Measurements from ENCODE around the gene KLRC3.
"Not testable (repeated sequence)": the region's sequence is repeated elsewhere in the genome, so short reads cannot be mapped to it uniquely, and the experiment has no call there.

KLRC3 gene

DNA sequence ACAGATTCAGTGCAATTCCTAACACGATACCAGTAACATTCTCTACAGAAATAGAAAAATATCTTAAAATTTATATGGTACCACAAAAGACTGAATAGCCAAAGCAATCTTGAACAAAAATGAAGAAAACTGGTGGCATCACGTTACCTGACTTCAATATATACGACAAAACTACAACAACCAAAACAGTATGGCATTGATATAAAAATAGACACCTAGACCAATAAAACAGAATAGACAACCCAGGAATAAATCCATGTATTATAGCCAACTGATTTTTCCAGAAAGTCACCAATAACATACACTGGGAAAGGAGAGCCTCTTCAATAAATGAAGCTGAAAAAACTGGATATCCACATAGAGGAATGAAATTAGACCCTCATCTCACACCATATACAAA is 36.2 kb downstream of the KLRC3 start:
- no peak overlapping the region for H3K4me3 ChIP-seq (ENCODE audit: low read length, poor library complexity, severe bottlenecking)
- no peak overlapping the region for H3K9ac ChIP-seq (ENCODE audit: low read depth, low read length, poor library complexity, severe bottlenecking)
- no peaks in the 10 kb centered on the region for H3K27me3 ChIP-seq (ENCODE audit: insufficient read depth, low read length, poor library complexity, severe bottlenecking)
- no peak overlapping the region for H3K4me2 ChIP-seq (ENCODE audit: low read depth, low read length, poor library complexity, severe bottlenecking)
- H3K36me3 ChIP-seq (ENCODE audit: insufficient read depth, low read length) = no peaks in the 10 kb centered on the region
- H2AFZ ChIP-seq (ENCODE audit: low read length) = no peak overlapping the region
- no peak for TF ChIP-seq EZH2phosphoT487 (IDR thresholded peaks at IDR 0.05; ENCODE audit: borderline replicate concordance)
- TF ChIP-seq, protein P1, sequence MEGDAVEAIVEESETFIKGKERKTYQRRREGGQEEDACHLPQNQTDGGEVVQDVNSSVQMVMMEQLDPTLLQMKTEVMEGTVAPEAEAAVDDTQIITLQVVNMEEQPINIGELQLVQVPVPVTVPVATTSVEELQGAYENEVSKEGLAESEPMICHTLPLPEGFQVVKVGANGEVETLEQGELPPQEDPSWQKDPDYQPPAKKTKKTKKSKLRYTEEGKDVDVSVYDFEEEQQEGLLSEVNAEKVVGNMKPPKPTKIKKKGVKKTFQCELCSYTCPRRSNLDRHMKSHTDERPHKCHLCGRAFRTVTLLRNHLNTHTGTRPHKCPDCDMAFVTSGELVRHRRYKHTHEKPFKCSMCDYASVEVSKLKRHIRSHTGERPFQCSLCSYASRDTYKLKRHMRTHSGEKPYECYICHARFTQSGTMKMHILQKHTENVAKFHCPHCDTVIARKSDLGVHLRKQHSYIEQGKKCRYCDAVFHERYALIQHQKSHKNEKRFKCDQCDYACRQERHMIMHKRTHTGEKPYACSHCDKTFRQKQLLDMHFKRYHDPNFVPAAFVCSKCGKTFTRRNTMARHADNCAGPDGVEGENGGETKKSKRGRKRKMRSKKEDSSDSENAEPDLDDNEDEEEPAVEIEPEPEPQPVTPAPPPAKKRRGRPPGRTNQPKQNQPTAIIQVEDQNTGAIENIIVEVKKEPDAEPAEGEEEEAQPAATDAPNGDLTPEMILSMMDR (conservative IDR thresholded peaks at IDR 0.05; ENCODE audit: low read length) = no peak
- no peaks in the 10 kb centered on the region for H3K9me3 ChIP-seq (ENCODE audit: insufficient read depth, low read depth, low read length)
- H3F3A ChIP-seq (ENCODE audit: low read depth) = no peaks in the 10 kb centered on the region
- no peaks in the 10 kb centered on the region for H4K20me1 ChIP-seq (ENCODE audit: insufficient read depth, low read length, poor library complexity, severe bottlenecking)
- no peaks in the 10 kb centered on the region for H3K9me2 ChIP-seq (replicated peaks; ENCODE audit: low read depth, low read length)
- no peaks in the 10 kb centered on the region for H3K79me2 ChIP-seq (ENCODE audit: insufficient read depth, low read length)
- peaks cover 12% of the 10 kb centered on the region for H3K4me1 ChIP-seq (ENCODE audit: insufficient read depth, low read length, poor library complexity, severe bottlenecking)

DNA sequence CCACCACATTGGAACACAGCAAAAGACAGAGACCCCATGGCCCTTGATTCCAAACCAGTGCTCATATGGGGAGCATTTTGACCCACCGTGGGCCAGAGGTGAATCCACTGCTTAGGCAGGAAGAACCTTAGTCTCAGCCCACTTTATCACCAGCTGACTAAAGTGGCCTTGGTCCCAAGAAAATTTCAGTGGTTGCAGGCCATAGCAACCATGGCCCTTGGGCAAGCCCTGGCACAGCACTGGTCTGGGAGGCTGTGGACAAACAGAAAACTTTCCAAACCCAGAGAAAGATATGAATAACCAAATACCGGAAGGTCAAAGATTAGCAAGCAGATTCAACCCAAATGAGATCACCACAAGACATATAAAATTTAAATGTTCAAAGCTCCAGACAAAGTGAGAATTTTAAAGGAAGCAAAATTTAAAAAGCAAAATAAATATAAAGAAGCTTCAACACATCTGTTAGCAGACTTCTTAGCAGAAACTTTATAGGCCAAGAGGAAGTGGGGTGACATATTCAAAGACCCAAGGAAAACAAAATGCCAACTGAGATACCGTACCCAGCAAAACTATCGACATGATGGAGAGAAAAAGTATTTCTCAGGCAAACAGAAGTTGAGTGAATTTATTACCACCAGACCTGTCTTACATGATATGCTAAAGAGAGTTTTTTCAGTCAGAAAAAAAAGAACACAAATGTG is 38.3 kb downstream of the KLRC3 start:
- Histone ChIP-seq H3K4me2 (ENCODE audit: low read depth, low read length, poor library complexity, severe bottlenecking) (no peak overlapping the region), H3K4me1 (ENCODE audit: insufficient read depth, low read length, poor library complexity, severe bottlenecking) (peaks cover 8% of the 10 kb centered on the region), H3F3A (ENCODE audit: low read depth) (no peaks in the 10 kb centered on the region), H3K79me2 (ENCODE audit: insufficient read depth, low read length) (no peaks in the 10 kb centered on the region), H3K9me2 (replicated peaks; ENCODE audit: low read depth, low read length) (no peaks in the 10 kb centered on the region), H3K9me3 (ENCODE audit: insufficient read depth, low read depth, low read length) (no peaks in the 10 kb centered on the region), H3K4me3 (ENCODE audit: low read length, poor library complexity, severe bottlenecking) (no peak overlapping the region), H3K36me3 (ENCODE audit: insufficient read depth, low read length) (no peaks in the 10 kb centered on the region), H4K20me1 (ENCODE audit: insufficient read depth, low read length, poor library complexity, severe bottlenecking) (no peaks in the 10 kb centered on the region), H2AFZ (ENCODE audit: low read length) (no peak overlapping the region), H3K9ac (ENCODE audit: low read depth, low read length, poor library complexity, severe bottlenecking) (no peak overlapping the region), H3K27me3 (ENCODE audit: insufficient read depth, low read length, poor library complexity, severe bottlenecking) (no peaks in the 10 kb centered on the region)
- TF ChIP-seq, protein P1 (conservative IDR thresholded peaks at IDR 0.05; ENCODE audit: low read length) = no peak
- no peak for TF ChIP-seq EZH2phosphoT487 (IDR thresholded peaks at IDR 0.05; ENCODE audit: borderline replicate concordance)

DNA sequence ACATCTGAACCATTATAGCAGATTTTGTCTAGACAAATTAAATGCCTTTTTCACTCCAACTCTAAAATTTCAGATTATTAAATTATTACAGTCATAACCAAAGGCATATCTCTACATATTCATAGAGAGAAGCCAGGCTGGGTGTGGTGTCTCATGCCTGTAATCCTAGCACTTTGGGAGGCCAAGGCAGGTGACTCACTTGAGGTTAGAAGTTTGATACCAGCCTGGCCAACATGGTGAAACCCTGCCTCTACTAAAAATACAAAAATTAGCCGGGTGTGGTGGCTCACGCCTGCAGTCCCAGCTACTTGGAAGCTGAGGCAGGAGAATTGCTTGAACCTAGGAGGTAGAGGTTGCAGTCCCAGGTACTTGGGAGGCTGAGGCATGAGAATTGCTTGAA is 41.7 kb downstream of the KLRC3 start:
- not testable (repeated sequence) for H3F3A ChIP-seq (ENCODE audit: low read depth); H3K9me2 ChIP-seq (replicated peaks; ENCODE audit: low read depth, low read length); H3K27me3 ChIP-seq (ENCODE audit: insufficient read depth, low read length, poor library complexity, severe bottlenecking); H3K79me2 ChIP-seq (ENCODE audit: insufficient read depth, low read length); H3K4me3 ChIP-seq (ENCODE audit: low read length, poor library complexity, severe bottlenecking); H3K9me3 ChIP-seq (ENCODE audit: insufficient read depth, low read depth, low read length); H4K20me1 ChIP-seq (ENCODE audit: insufficient read depth, low read length, poor library complexity, severe bottlenecking); H3K4me2 ChIP-seq (ENCODE audit: low read depth, low read length, poor library complexity, severe bottlenecking); H3K36me3 ChIP-seq (ENCODE audit: insufficient read depth, low read length); H3K4me1 ChIP-seq (ENCODE audit: insufficient read depth, low read length, poor library complexity, severe bottlenecking); H2AFZ ChIP-seq (ENCODE audit: low read length); H3K9ac ChIP-seq (ENCODE audit: low read depth, low read length, poor library complexity, severe bottlenecking)

DNA sequence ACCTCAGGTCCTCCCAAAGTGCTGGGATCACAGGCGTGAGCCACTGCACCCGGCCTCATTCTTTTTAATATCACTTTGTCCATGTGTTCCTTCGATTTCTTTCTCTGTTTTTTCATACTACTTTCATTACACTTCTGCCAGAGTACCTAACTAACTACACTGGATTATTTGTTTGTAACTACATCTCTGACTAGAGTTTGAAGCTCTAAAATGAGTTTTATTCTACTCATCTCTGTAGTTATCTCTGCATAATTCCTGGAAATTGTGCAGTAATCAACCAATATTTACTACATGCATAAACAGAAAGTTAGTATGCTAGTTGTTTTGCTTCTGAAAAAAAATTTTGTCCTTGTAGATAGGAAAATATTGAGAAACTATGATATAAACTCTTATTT is 45.8 kb downstream of the KLRC3 start:
- H3K36me3 ChIP-seq (ENCODE audit: insufficient read depth, low read length) = no peaks in the 10 kb centered on the region; the same call in 1 of the 2 replicates
- H2AFZ ChIP-seq (ENCODE audit: low read length) = no peak overlapping the region
- H3K27me3 ChIP-seq (ENCODE audit: insufficient read depth, low read length, poor library complexity, severe bottlenecking) = no peaks in the 10 kb centered on the region
- H3K4me1 ChIP-seq (ENCODE audit: insufficient read depth, low read length, poor library complexity, severe bottlenecking) = peaks cover 22% of the 10 kb centered on the region
- no peaks in the 10 kb centered on the region for H3K9me3 ChIP-seq (ENCODE audit: insufficient read depth, low read depth, low read length)
- H3K9me2 ChIP-seq (replicated peaks; ENCODE audit: low read depth, low read length) = no peaks in the 10 kb centered on the region
- no peak overlapping the region for H3K4me3 ChIP-seq (ENCODE audit: low read length, poor library complexity, severe bottlenecking)
- no peak for TF ChIP-seq EZH2phosphoT487 (IDR thresholded peaks at IDR 0.05; ENCODE audit: borderline replicate concordance)
- TF ChIP-seq, protein P1 (conservative IDR thresholded peaks at IDR 0.05; ENCODE audit: low read length) = no peak
- no peaks in the 10 kb centered on the region for H4K20me1 ChIP-seq (ENCODE audit: insufficient read depth, low read length, poor library complexity, severe bottlenecking)
- H3F3A ChIP-seq (ENCODE audit: low read depth) = no peaks in the 10 kb centered on the region
- H3K4me2 ChIP-seq (ENCODE audit: low read depth, low read length, poor library complexity, severe bottlenecking) = no peak overlapping the region
- H3K79me2 ChIP-seq (ENCODE audit: insufficient read depth, low read length) = no peaks in the 10 kb centered on the region
- H3K9ac ChIP-seq (ENCODE audit: low read depth, low read length, poor library complexity, severe bottlenecking) = no peak overlapping the region

Measured in Loucy (cell line).